Neutrophil (primary cell): ENCODE results near the gene MYO7A.

Experiments used
- H3K27ac ChIP-seq: fragments of 200-600 bp; sonication (generic); 2 replicates; pipeline ENCODE4 v1.5.1; 2016; ENCODE audit warnings: mild to moderate bottlenecking, moderate library complexity
- H3K27me3 ChIP-seq: fragments of 200-600 bp; sonication (generic); 2 replicates; pipeline ENCODE4 v1.6.0; 2016; ENCODE audit warnings: mild to moderate bottlenecking
- H3K36me3 ChIP-seq: fragments of 200-600 bp; sonication (generic); 2 replicates; pipeline ENCODE4 v1.5.1; 2017
- H3K4me1 ChIP-seq, 2 experiments: fragments of 200-600 bp in 1 of 2; sonication (generic) in 1 of 2; 1 replicate in 1 of 2; 2 replicates in 1 of 2; pipeline versions ENCODE4 v1.5.1 to v1.6.1; 2013 to 2016; ENCODE audit warnings: low read depth in 1 of 2, low read length in 1 of 2, mild to moderate bottlenecking in 1 of 2, moderate library complexity in 1 of 2; ENCODE audit not compliant: control insufficient read depth in 1 of 2, insufficient read depth in 1 of 2
- H3K4me3 ChIP-seq, 2 experiments: fragments of 200-600 bp in 1 of 2; sonication (generic) in 1 of 2; 1 replicate in 1 of 2; 2 replicates in 1 of 2; pipeline ENCODE4 v1.5.1; 2013 to 2016; ENCODE audit warnings: low read depth in 1 of 2, low read length in 1 of 2, mild to moderate bottlenecking in 1 of 2, moderate library complexity in 1 of 2
- H3K9me3 ChIP-seq: fragments of 200-600 bp; sonication (generic); 2 replicates; pipeline ENCODE4 v1.5.1; 2016
- CTCF ChIP-seq: fragments of 200-600 bp; sonication (generic); IDR thresholded peaks from 2 replicates; pipeline ENCODE4 v1.5.1; 2016; ENCODE audit warnings: antibody characterized with exemption

The MYO7A gene

GRCh38 chr11:77107950-77108349, 20.1 kb upstream of the MYO7A start:
- no peak for TF ChIP-seq CTCF
- no peak overlapping the region for H3K27ac ChIP-seq
- H3K4me1 ChIP-seq: no peaks in the 10 kb centered on the region
- H3K4me3 ChIP-seq: no peak overlapping the region
- no peaks in the 10 kb centered on the region for H3K9me3 ChIP-seq
- no peaks in the 10 kb centered on the region for H3K27me3 ChIP-seq
- H3K36me3 ChIP-seq: no peaks in the 10 kb centered on the region

GRCh38 chr11:77108436-77108835, 19.6 kb upstream of the MYO7A start:
- Histone ChIP-seq H3K27ac (no peak overlapping the region), H3K4me3 (no peak overlapping the region)

GRCh38 chr11:77109236-77110019, 18.6 kb upstream of the MYO7A start:
- H3K27ac ChIP-seq: no peak overlapping the region
- no peaks in the 10 kb centered on the region for H3K4me1 ChIP-seq
- H3K27me3 ChIP-seq: no peaks in the 10 kb centered on the region
- TF ChIP-seq CTCF: no peak
- H3K4me3 ChIP-seq: no peak overlapping the region
- no peaks in the 10 kb centered on the region for H3K36me3 ChIP-seq
- H3K9me3 ChIP-seq: no peaks in the 10 kb centered on the region

More at GRCh38 chr11:77108436-77108835, 19.6 kb upstream of the MYO7A start:
- TF ChIP-seq CTCF: no peak
- H3K36me3 ChIP-seq: no peaks in the 10 kb centered on the region
- H3K9me3 ChIP-seq: no peaks in the 10 kb centered on the region
- H3K4me1 ChIP-seq: no peaks in the 10 kb centered on the region
- H3K27me3 ChIP-seq: no peaks in the 10 kb centered on the region

- H3K27ac ChIP-seq: no peak overlapping the region
- H3K4me1 ChIP-seq: no peaks in the 10 kb centered on the region
- no peak for TF ChIP-seq CTCF
- no peaks in the 10 kb centered on the region for H3K36me3 ChIP-seq
- no peak overlapping the region for H3K4me3 ChIP-seq
- H3K9me3 ChIP-seq: no peaks in the 10 kb centered on the region
- no peaks in the 10 kb centered on the region for H3K27me3 ChIP-seq
These were observed 17.2 kb upstream of the MYO7A start for GRCh38 chr11:77110836-77111235.

DNA sequence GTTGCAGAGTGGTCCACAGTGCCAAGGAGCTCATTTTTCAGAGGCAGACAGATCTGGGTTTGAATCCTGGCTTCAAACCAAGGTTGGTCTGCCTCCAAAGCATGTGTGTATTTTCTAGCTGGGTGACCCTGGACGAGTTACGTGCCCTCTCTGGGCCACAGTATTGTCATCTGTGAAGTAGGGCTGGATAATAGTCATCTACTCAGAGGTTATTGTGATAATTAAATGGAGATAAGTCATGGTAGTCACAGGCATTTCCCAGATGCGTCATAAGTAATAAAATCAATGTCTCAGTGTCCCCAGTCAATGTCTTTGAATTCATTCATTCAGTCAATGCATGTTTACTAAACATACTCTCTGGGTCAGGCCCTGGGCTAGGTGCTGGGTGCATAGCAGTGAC, 16.8 kb upstream of the MYO7A start:
- no peak for TF ChIP-seq CTCF

More for the DNA sequence above, 16.8 kb upstream of the MYO7A start:
- Histone ChIP-seq H3K9me3 (no peaks in the 10 kb centered on the region), H3K27me3 (no peaks in the 10 kb centered on the region), H3K4me1 (no peaks in the 10 kb centered on the region), H3K4me3 (no peak overlapping the region), H3K36me3 (no peaks in the 10 kb centered on the region), H3K27ac (no peak overlapping the region)
